Glomerular visceral epithelial cell (primary cell): ENCODE data around the gene POLA2.
"Not testable (repeated sequence)": the region's sequence is repeated elsewhere in the genome, so short reads cannot be mapped to it uniquely, and the experiment has no call there.

ENCODE experiments used
- DNase-seq: peaks from one replicate; pipeline ENCODE4 v3.0.0-alpha.2; 2016; ENCODE audit errors: extremely low spot score

Gene POLA2

DNA sequence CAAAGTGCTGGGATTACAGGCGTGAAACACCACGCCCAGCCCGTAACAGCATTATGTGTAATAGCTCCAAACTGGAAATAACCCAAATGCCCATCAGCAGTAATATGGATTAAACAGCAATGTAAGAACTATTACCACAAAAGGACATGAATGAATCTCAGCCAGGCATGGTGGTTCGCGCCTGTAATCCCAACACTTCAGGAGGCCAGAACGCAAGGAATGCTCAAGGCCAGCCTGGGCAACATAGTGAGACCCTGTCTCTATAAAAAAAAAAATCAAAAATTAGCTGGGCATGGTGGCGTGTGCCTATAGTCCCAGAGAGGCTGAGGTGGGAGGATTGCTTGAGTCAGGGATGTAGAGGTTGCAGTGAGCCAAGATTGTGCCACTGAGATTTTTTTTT is 68.8 kb downstream of the POLA2 start:
- DNase-seq, result no peak

DNA sequence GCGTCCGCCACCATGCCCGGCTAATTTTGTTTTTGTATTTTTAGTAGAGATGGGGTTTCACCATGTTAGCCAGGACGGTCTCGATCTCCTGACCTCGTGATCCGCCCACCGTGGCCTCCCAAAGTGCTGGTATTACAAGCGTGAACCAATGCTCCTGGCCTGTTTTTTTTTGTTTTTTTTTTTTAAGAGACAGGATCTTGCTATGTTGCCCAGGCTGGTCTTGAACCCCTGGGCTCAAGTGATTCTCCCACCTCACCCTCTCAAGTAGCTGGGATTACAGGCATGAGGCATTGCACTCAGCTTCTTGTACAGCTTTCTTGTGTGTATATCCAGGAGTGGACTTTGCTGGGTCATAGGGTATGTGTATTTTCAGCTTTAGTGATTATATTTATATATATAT is 70.8 kb downstream of the POLA2 start:
- not testable (repeated sequence) for DNase-seq

DNA sequence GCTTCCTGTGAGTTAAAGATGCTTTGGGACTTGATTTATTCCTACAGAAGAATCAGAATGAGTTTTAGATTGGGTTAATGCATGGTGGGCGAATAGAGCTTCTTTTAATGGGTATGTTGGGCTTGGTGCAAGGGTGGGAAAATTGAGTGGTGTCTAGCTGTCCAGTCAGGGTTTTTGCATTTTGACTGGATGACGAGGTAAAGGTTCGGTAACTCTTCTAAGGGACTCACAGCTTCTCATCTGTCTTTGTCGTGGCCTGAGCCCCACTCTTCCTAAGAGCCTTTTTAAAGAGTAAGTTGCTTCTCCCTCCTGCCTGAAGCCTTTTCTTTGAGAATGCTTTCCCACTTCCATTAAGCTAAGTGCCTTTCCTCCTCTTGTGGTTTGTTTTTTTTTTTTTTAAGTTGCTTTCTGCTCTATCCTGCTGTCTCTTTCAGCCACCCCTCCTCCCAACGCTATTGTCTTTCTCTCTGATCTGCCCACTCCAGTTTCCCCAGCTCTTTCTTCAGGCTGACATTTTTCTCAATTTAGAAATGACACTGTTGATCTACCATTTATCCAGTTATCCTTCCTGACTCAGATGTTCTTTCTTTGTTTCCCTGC is 73.0 kb downstream of the POLA2 start:
- DNase-seq, result no peak

DNA sequence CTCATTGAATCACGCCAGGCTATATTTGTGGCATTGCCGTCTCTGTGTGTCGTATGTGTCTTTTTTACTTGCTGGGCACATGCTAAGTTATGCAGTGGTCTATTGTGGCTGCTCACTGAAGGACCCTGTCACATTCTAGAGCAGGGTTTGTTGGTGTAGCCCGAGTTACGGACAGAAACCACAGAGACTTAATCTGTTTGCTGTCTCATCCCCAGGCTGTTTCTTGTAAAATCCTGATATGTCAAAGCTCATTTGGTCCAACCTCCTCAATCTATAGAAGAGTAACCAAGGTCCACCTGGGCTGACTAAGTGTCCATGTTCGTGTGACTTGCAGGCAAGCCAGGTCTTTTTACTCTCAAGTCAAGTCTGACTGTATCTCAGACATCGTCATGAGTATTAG is 76.9 kb downstream of the POLA2 start:
- no peak for DNase-seq

DNA sequence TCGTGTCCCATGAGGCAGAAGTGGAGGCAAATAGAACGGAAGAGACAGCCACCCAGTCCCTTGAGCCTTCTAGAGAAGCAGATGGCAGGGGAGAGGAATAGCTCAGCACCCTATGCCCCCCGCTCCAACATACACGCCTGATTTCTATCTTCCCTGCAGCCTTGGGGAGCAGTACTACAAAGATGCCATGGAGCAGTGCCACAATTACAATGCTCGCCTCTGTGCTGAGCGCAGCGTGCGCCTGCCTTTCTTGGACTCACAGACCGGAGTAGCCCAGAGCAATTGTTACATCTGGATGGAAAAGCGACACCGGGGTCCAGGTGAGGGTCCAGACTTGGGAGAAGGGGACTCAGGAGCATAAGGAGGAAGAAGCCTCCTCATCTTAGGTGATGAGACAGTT is 78.5 kb downstream of the POLA2 start:
- no peak for DNase-seq

- DNase-seq, result no peak
Measured at GRCh38 chr11:65341856-65342255, 80.1 kb downstream of the POLA2 start.
